Activated CD4-positive, alpha-beta T cell treated with anti-CD3 and anti-CD28 coated beads, Interleukin-2, amount 50 U/mL, for 48 hours (primary cell): ENCODE measurements around the gene NDUFV1.
"Not testable (repeated sequence)": the region's sequence is repeated elsewhere in the genome, so short reads cannot be mapped to it uniquely, and the experiment has no call there.

Experiments used
- DNase-seq, 2 experiments: peaks; one replicate each; pipeline ENCODE4 v3.0.0-alpha.2; 2020

NDUFV1 gene

DNA sequence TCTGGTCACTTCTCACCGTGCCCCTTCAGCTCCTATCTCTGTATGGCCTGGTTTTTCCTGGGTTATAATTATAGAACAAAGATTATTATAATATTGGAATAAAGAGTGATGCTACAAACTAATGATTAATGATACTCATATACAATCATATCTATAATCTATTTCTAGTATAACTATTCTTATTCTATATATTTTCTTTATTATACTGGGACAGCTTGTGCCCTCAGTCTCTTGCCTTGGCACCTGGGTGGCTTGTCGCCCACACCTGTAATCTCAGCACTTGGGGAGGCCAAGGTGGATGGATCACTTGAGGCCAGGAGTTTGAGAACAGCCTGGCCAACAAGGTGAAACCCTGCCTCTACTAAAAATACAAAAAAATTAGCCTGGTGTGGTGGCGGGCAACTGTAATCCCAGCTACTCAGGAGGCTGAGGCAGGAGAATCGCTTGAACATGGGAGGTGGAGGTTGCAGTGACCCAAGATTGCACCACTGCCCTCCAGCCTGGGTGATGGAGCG, 53.0 kb downstream of the NDUFV1 start:
- not testable (repeated sequence) for DNase-seq

DNA sequence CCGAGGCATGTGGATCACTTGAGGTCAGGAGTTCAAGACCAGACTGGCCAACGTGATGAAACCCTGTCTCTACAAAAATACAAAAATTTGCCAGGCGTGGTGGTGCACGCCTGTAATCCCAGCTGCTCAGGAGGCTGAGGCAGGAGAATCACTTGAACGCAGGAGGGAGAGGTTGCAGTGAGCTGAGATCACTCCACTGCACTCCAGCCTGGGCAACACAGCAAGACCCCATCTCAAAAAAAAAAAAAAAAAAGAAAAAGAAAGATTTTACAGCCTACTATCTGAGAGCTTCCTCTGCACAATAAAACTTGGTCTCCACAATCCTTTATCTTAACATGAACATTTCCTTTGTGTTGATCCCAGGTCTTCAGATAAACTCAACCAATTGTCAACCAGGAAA, 54.0 kb downstream of the NDUFV1 start:
- DNase-seq = not testable (repeated sequence)
